ENCODE results near the gene GNA12. TPM values are rescaled to one million over a fixed set of nuclear protein-coding genes. Genes with fewer than 3 reads are reported as not detected.

The GNA12 gene
- total RNA-seq, 1 donor from 2014 or later, result 31.7 TPM

GRCh38 chr7:2805213-2805944 lies 38.7 kb downstream of the GNA12 start:
- intact Hi-C loops (cut with micrococcal nuclease), result no loop called here

DNA sequence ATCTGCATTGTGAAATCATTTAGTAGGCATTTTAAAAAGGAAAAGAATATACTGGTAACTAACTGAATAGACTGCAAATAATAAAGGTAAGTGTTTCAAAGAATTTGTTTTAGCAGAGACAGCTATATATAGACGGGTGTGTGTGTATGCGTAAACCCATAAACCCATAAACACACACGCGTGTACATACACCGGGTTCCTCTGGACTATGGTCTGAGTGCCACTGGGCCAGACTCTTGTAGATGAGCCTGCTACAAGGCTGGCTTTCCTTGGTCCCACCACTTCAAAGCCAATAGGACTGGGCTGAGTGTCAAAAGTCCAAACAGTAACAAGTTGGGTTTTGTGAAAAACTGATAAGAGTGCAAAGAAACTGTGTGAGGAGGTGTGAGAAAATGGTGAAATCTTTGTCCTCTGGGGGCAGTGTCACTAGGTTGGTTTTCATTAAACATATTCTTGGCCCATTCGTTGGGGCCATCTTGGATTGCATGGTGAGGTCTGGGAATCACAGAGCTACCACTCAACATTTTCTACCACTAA lies 39.8 kb downstream of the GNA12 start:
- intact Hi-C loops (cut with micrococcal nuclease), result no loop called here

- intact Hi-C loops (cut with micrococcal nuclease), result no loop called here
Observed at GRCh38 chr7:2803755-2804154, 40.4 kb downstream of the GNA12 start.

- intact Hi-C loops (cut with micrococcal nuclease), result no loop called here
Observed at GRCh38 chr7:2803342-2803692, 40.8 kb downstream of the GNA12 start.

GRCh38 chr7:2802504-2803341 lies 41.4 kb downstream of the GNA12 start:
- intact Hi-C loops (cut with micrococcal nuclease), result no loop called here

DNA sequence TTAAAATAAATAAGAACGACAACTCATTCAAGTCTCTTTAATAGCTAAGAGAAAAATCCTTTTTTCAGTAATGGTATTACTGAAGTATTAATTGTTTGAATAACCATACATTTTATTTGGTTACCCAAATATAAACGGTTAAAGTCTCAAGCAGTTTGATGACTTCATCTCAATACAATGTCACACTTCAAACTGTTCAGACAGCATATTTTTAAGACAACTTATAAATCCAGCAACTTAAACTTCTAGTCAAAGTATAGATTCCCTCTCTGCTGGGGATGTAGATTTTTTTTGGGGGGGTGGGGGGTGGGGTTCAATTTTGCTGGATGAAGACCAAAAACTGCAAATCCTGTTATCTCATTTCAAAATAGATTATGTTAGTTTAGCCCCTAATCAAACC lies 42.0 kb downstream of the GNA12 start:
- intact Hi-C loops (cut with micrococcal nuclease), result no loop called here

GRCh38 chr7:2800931-2801688 lies 43.0 kb downstream of the GNA12 start:
- intact Hi-C loops (cut with micrococcal nuclease), result no loop called here

GRCh38 chr7:2800220-2800930 lies 43.7 kb downstream of the GNA12 start:
- intact Hi-C loops (cut with micrococcal nuclease), result no loop called here

- intact Hi-C loops (cut with micrococcal nuclease), result no loop called here
Observed at GRCh38 chr7:2799253-2799652, 44.9 kb downstream of the GNA12 start.

DNA sequence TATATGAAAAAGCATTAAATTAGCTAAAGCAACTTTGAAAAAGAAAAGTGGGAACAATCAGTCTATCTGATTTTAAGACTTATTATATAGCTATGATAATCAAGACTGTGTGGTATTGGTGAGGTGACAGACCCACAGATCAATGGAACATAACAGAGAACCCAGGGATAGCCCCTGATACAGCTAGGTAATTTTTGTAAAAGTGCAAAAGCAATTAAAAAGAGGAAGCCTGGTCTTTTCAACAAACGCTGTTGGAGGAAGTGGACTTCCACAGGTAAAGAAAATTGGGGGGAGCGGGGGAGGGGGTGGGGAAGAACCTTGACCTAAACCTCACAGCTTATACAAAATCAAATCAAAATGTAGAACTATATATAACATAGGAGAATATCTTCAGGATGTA lies 45.4 kb downstream of the GNA12 start:
- intact Hi-C loops (cut with micrococcal nuclease), result no loop called here

GRCh38 chr7:2796358-2797352 lies 47.5 kb downstream of the GNA12 start:
- intact Hi-C loops (cut with micrococcal nuclease), result no loop called here

- intact Hi-C loops (cut with micrococcal nuclease), result no loop called here
Observed at GRCh38 chr7:2795906-2796305, 48.2 kb downstream of the GNA12 start.

DNA sequence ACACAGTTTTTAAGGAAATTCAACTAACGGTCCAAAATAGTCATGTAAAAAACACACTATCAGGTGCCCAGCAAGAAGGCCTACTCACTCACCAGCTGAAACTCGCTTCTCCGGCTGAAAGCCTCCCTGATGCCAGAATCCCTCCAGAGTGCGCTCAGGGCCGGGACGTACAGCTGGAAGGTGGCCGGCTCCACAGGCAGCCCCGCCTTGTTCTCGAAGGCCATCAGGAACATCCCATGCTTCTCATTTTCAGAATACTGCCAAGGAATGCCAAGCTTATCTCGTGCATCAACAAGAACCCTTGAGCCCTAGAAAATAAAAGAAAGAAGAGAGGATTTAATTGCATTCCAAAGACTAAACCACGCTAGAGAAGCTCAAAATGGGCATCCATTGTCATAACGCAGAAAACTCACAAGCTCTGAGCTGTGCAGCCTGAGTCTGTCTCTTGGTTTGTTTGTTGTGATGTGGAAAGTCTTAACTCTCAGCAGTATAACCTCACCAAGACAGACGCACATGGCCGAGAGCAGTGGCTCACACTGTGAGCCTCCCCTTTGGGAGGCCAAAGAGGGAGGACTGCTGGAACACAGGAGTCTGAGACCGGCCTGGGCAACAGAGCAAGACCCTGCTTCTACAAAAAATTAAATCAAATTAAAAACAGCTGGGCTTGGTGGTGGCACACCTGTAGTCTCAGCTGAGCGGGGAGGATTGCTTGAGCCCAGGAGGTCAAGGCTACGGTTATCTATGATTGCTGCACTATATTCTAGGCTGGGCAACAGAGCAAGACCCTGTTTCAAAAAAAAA lies 49.1 kb downstream of the GNA12 start:
- intact Hi-C loops (cut with micrococcal nuclease), result no loop called here

DNA sequence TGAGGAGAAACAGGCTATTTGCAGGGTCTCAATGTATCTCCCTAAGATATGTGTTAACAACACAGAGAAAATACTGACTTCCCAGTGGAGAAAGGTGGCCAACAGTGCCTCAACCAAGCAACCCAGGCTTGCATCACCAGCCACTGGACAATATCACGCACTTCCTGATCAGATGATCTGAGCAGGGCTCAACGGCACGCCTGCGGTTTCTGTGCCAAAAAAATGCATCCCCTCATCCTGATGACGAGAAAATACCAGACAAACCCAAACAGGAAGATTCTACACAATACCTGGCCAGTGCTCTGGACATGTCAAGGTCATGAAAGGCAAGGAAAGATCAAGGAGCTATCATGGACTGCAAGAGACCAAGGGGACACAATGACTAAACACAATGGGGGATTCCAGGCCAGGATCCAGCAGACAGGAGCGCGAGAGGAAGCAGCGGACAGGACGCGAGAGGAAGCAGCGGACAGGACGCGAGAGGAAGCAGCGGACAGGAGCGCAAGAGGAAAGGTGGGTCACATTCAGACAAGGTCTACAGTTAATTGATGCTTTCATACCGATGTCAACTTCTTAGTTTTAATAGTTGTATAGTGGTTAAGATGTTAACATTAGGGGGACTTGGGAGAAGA lies 51.1 kb downstream of the GNA12 start:
- intact Hi-C loops (cut with micrococcal nuclease), result no loop called here

DNA sequence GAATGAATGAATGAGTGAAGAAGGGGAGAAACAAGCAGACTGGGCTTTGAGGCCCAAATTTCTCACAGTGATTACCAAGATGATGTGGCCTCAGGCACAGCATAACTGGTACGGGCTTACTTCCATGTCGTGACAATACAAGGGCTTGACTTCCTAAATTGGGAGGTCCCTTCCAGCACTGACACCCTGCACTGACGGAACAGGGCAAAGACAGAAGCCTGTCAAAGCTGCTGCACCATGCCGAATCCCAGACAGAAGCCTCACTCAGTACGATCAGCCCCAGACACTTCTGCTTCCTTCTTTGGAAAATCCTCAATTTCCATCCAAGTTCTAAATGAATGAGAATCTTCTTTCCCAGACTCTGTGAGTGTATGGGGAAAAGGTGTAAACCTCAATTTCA lies 51.9 kb downstream of the GNA12 start:
- intact Hi-C loops (cut with micrococcal nuclease), result no loop called here

DNA sequence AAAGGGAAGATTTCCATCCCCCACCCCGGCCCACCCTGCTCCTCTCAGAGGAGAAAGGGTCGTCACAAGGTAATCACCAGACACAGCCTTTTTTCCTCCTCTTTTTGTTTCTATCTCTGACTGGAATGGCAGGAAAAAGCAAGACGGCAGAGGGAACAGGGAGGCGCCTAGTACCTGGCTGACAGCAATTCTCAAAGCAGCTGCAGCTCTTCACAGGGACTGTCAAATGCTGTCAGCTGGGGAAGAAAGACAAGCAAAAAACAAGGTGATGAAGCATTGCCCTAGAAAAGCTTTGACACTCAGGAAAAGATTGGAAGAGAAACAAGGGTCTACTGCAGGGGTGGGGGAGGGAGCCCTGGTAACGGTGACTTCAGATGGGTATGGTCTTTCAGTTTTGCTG lies 52.7 kb downstream of the GNA12 start:
- intact Hi-C loops (cut with micrococcal nuclease), result no loop called here

DNA sequence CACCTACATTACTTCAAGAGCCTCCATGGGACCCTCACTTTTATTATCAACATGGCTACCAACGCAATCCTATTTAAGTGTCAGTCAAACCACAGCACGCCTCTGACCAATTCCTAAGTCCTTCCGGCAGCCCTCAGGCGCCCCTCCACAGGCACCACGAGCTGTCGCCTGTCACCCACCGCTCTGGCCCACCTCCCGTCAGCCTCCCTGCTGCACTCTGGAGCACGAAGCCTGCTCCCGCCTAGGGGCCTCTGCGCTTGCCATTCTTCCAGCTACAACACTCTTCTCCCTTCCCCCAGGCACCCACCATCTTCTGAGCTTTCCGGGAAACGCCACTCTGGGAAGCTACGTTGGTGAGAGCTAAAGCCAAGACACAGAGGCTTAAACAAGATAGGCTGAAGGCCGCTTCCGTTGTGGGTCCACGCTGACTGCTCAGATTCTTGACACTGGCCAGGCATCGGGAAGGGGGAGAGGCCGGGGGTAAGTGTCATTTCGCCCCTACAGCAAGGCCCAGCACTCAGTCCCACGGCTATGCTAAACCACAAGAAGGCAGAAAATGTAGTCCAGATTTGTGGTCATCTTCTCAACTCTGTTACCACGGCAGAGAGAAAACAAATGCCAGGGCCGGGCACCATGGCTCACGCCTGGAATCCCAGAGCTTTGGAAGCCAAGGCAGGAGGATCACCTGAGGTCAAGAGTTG lies 56.7 kb downstream of the GNA12 start:
- intact Hi-C loops (cut with micrococcal nuclease), result no loop called here

DNA sequence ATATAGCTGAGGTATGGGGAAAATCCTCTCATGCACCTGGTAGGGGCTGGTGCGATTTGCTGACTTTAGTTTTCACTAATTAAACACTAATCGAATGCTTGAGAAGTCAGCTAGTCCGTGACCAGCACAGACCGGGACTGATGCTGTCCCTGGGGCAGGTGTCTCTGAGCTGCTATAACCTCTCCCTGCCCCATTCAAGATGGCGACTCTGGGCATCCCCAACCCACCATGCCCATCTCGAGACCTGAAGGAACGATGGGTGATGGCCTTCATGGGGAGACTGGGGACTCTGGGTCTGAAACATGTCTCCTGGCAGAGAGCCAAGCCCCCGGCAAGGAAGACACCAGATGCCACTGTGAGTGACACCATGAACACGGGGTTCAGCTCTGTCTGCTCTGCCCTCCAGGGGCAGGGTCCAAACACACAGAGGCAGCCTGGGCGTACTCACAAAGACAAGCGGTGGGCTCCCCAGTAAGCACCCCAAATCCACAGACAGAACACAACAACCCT lies 57.4 kb downstream of the GNA12 start:
- intact Hi-C loops (cut with micrococcal nuclease), result no loop called here

Measured in T-helper 1 cell treated with Interleukin-12 subunit alpha and Interleukin-12 subunit beta and Interleukin-4 antibody, amounts not matched to agents 30 ng/mL and 1 ng/mL, for 36 hours (primary cell).